ENCODE data around the gene MAP3K8.
A peak's percentile ranks its signal among the peaks of the same experiment; 100 is the strongest.

Gene MAP3K8

DNA sequence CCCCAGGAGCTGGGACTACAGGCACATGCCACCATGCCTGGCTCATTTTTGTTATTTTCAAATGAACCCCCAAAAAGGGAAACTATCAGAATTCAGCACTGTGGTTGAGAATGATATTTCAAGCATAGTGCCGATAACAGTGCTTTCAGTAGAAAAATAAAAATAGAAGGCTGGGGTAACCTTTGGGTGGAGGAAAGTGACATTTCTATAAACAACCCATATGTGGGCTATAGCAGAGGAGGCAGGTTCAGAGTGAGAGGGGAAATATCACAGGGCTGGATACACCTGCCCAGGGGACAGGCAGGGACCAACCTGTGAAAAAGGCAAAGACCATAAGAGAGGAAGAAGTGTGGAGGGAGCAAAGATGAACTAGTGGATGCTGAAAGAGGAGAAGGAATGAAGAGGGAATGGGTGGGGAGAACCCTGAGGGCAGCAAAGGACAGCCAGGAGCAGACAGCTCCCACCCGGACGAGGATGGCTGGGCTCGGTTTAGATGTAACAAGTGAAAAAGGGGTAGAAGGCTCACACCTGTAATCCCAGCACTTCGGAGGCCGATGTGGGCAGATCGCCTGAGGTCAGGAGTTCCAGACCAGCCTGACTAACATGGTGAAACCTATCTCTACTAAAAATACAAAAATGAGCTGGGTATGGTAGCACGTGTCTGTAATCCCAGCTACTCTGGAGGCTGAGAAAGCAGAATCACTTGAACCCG is 56.5 kb downstream of the MAP3K8 start:
- DNase-seq (ENCODE audit: low spot score) = no peak

DNA sequence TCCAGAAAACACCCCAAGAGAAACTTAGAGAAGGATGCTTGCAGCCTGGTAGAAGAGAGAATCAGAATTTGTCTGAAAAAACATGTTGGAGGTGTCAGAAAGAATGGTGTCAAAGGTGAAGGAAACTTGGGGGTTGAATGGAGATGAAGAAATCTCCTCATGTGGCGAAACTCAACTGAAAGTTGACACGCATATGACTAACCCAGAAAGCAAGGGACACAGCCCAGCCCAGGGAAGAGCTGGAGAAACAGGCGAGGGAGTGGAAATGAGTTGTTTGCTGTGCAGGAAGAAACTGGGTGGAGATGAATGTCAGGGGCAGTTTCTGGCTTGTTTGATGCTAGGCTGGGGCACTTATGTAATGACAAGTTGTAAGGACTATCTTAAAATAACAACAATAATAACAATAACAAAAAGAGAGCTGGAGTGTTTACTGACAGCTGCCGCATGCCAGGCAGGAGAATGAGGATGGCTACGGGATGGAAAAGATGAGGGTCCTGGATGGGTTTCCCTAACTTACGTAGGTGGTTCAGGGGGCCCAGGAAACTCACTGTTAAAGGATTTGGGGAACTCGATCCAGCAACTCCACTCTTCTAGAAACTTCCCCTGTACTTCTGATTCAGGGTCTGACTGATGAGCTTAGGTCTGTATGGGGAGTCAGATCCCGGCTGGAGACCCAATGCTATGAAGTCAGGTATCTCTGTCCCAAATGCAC is 57.4 kb downstream of the MAP3K8 start:
- DNase-seq (ENCODE audit: low spot score) = peak; percentile 48

DNA sequence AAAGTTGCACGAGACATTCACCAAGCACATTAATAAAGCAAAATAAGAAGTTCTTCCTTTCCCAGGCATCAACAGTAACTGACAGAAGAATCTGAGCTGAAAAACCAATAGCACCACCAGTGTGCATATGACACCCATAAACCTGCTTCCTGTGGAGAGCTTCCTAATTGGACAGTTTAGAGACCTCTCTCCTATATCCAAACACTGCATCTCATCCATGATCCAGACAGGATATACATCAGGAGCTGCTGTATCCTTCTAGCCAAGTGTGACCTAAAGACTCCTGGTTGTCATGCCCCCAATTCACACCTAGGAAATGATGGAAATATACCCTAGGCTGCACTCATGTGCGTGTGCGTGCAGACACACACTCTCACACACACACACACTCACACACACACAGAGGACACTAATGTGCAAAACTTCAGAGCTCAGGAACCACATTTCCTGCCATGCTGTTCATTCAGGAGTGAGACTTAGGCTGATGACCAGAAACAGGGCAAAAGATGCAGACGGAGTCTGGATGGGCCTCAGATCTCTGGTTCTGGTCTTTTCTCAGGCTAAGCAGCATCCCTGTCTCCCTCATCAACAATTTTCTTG is 58.0 kb downstream of the MAP3K8 start:
- no peak for DNase-seq (ENCODE audit: low spot score)

DNA sequence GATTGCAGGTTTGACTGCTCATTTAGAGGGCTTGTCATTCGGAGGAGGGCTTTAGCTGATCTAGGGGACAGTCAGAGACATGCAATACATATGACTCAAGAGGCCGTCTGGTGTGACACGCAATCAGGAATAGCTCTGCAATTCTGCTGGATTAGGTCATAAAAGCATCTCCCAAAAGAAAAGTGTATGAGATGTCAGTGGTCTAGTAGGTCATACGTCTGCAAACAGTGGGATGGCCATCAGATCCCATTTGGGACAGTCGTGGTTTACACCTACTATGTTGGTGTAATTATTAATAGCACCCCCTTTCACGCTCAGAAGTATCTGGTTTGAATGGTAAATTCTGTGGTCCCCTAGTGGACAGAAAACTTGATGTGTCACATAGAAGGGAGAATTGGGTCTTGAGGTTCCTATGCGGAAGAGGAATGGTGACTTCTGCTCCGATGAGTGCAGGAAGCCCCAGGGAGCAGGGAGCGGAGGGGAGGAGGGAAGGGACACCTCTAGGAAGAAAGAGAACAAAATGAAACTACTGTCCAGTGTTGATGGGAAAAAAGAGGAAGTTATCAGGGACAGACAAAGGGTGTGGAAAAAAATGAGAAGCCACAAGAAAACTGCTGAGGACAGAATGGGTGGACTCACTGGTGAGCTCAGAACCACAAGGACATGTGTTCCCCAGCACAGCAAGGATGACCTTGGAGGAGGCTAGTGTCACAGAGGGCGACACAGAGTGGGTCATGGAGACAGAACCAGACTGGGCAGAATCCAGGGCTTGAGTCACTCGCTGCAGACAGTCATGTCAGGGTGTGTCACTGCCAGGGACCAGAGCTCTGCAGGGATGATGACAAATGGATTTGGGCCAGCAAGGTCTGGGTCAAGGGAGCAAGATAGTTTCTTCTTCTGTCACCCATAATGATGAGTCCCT is 59.9 kb downstream of the MAP3K8 start:
- peak; percentile 73 for DNase-seq (ENCODE audit: low spot score)

DNA sequence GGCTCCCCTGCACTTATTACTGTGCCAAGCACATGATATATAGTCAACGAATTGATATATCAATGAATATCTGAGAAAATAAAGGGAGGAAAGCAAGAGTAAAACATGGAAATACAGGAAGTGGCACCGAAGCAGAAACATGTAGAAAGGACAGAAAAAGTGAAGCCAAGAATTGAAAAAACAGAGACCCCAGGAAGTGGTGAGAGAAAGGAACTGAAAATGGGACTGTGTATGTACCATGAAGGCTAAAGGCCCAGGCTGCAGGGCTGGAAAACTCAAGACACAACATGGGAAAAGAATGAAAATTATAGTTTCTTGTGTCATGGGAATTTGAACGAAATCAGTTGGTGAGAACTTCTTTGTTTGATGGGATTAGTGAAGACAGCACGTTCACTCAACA is 60.6 kb downstream of the MAP3K8 start:
- DNase-seq (ENCODE audit: low spot score) = no peak

DNA sequence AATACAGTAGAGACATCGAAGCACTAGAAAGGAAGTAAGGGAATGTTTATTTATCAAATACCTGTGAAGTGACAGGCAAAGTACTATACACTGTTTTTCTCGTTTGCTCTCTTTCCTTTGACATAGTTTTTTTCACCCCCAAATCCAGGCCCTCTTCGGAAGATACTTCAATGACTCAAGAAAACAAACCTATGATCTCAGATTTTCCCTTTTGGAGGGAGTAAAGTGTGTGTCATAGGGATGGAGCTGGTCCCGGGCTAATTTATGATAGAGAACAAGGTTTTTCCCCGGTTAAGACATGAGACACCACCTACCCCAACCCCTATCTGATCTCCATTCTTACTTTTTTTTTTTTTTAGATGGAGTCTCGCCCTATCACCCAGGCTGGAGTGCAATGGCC is 61.7 kb downstream of the MAP3K8 start:
- no peak for DNase-seq (ENCODE audit: low spot score)

DNA sequence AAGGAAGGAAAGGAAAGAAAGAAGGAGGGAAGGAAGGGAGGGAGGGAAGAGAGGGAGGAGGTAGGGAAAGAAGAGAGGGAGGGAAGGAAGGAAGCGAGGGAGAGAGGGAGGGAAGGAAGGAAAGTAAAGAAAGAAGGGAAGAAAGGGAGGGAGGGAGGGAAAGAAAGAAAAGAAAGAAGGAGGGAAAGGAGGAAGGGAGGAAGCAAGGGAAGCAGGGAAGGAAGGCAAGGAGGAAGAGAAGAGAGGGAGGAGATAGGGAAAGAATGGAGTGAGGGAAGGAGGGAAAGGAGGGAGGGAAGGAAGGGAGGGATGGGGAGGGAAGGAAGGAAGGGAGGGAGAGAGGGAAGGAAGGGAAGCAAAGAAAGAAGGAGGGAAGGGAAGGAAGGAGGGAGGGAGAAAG is 65.8 kb downstream of the MAP3K8 start:
- no peak for DNase-seq (ENCODE audit: low spot score)

DNA sequence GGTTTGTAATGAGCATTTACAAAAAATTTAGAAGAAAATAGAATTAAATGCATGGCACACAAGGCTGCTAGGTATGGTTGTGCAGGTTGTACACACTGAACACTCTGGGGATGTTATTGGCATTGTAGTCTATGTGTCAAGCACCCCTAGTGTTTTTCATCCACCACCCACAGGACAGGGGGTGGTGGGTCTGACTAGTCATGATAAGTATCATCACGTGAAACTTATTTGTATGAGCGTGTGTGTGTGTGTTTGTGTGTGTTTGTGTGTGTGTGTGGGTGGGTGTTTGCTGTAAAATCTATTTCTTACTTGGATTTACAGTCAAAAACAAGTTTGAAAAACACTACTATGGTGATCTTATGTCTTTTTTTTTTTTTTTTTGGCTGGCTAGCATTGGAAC is 66.5 kb downstream of the MAP3K8 start:
- DNase-seq (ENCODE audit: low spot score) = no peak

DNA sequence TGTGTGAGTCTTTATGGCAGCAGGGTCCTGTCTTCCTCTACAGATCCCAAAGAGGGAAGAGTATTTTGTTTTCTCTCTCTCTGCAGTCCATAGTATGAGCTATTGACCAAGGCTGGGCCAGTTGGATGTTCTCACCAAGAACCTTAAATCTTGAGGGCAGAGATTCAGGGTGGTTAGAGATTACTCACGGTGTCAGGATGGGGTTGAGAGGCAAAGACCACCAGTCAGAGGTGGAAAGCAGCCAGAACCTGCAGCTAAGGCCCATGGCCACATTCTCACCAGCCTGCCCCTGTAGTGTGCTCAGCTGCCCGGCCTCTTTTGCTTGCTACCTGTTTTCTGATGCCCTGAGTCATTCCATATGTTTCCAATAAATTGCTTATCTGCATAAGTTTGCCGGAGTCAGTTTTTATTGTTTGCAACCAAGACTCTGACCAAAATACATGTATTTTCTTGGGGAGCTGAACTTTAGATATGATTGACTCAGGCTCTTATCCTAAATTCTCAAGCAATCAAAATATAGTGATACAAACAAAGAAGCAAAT is 67.0 kb downstream of the MAP3K8 start:
- no peak for DNase-seq (ENCODE audit: low spot score)

DNA sequence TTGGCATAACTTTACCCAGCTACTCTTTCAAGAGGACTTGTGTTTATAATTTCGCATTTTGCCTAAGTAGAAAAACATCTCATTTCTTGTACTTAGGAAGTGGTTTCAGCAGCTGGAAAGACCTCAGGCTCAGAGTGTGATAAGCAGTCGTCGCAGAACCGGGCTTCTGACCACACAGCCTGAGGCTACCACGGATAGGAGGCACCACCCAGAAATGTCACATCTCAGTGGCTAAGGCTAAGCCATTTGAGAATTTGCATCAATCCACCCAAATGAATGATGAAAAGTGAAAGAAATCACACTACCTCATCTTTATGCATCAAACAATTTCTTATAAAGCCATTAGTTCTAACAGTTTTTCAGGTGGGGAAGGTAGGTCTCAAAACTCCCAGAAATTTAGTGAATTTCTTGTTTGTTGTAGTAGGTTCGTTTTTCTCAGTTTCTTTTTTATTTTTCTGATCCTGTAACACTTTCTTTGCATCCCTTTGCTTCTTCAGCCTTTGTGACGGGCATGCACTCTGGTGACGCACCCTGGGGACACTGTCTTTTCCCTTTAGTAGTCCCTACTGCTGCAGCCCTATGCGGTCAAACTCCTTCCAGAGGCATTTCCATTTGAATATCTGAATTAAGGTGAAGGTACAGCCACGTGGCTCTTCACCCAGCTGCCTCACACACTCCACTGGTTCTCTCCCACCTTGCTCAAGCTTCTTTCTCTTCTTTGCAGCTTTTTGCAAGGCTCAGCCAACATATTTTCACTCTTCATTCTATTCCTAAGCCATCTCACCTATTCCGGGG is 68.5 kb downstream of the MAP3K8 start:
- peak; percentile 55 for DNase-seq (ENCODE audit: low spot score)

DNA sequence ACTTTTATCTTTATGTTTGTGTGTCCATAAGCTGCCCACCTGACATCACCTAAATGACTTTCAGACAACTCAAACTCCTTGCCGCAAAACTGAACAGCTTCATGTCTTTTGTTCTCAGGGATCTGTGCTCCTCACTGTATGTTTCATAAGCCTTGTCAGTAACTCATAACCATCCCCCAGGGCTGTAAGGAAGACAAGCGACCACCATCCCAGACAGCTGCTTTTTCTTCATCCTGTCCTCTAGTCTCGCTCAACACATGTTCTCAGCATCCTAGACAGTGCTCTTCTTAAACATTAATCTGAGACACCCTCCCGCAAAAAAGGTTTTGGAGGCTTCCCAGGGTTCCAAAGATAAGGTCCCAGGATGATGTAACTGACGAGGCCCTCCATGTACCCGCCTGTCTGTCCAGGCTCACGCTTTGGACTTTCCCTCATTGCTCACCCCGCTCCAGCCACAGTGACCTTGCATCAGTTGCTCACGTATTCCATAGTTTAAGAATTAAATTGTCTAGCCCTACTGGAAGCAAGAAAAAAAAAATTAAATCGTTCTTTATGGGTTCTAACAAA is 69.8 kb downstream of the MAP3K8 start:
- DNase-seq (ENCODE audit: low spot score) = no peak

DNA sequence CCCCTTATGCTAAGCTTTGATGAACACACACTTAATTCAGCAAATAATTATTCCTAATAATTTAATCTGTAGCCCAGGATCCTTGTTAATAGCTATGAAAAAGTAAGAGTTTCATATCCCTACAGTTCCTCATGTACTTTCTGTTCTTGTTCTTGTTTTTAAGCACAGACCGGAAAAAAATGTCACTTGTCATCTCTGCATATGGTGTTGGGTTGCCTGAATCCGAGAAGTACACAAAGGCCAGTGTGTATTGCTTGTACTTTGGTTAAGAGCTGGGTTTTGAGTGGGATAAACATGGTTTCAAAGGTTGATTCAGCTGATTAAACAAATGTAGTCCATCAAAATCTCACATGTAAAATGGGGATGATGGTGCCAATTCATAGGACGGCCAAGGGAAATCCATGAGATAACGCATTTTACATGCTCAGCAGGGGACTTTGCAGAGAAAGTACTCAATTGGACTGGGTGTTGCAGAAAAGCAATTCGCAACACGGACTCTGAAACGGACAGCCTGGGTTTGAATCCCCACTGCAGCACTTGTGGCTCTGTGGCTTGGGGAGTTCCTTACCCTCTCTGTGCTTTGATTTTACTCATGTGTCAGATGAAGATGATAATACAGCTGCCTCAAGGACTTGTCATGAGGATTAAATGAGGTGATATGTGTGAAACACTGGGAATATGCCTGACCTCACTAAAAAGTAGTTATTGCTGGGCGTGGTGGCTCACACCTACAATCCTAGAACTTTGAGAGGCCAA is 71.7 kb downstream of the MAP3K8 start:
- no peak for DNase-seq (ENCODE audit: low spot score)

DNA sequence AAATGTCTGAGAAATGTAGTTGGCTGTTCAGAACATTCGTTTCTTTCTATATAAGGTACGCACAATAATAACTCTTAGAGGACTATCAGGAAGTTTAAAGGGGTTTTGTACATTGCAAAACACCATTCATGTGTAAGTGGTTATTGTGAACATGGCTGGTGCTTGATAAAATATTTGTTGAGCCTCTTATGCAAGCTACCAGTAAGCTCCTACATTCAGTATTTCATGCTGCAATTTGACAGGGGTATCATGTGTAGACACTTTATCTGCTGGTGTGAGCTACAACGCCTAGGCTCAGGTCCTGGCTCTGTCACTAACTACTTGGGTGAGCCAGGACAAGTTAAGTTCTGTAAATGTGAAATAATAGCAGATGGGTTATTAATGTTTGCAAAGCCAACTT is 75.5 kb downstream of the MAP3K8 start:
- no peak for DNase-seq (ENCODE audit: low spot score)

DNA sequence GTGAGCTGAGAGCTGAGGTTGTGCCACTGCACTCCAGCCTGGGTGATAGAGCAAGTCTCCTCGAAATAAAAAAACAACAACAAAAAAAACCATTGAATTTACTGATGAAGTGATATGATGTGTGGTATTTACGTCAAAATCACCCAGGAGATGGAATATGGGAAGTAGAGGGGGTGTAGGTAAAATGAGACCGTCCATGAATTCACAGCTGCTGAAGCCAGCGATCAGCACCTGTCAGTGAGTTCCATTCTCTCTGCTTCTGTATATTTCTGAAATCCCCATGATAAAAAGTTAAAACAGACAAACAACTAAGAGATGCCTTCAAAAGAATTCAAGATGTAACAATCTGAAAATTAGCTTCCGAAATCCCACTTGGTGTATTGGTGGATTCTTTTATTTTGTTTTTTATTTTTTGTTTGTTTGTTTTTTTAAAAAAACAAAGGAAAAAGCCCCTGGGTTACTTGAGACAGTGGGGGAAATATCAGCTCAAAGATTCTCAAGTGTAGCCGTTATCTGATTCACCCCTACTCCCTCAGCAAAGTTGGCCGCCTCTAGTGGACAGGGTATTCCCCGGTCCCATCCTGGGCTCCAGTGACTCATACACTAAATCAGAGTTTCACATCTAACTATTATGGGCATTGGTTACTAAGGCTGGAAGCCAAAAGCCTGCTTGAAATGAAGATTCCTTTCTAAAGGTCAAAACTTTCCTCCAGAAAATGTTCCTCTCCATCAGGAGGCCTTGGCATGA is 76.4 kb downstream of the MAP3K8 start:
- peak; percentile 82 for DNase-seq (ENCODE audit: low spot score)

DNA sequence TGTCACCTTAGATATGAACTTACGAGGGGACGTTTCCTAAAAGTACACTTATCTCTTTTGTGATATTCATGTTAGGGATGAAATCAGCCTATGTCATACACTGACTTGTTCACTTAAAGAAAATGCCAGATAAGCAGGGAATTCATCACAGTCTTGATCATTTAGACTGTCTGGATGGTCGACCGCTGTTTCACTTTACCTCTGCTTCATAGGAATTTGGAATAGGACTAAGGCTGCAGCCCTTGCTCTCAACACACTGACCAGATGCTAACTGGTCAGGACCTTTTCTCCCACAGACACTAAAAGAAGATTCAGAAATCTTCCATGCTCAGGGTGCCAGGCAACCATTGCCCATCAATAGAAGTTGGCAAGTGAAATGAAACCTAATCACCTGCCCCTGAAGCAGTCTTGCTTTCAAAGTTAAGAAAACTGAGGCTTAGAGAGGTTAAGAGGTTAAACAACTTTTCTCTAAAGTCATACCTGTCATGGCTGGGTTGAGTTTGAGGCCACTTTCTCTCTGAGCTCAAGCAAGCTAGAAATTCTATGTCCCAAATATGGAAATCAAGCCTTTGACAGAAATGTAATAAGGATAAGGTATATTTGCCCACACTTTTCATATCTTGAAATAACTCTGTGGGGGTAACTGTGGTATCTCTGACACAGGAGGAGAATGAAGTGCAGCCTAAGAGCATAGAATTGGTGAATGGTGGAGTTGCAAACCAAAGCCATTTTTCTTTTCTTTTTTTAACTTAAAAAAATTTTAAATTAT is 77.1 kb downstream of the MAP3K8 start:
- DNase-seq (ENCODE audit: low spot score) = no peak

Data from AG08395 (cell line).